ENCODE measurements around the gene CCR4.

Gene CCR4

GRCh38 chr3:32950516-32950915 is 928 bp upstream of the CCR4 start:
- in situ Hi-C loops (cut with MboI; ENCODE audit: low sequenced_read_pairs), result loop anchor here (25.0 kb wide), 1 partner anchor 412 kb away; no protein-coding TSS in a partner anchor

GRCh38 chr3:32952369-32953077 is 1.1 kb downstream of the CCR4 start:
- in situ Hi-C loops (cut with MboI; ENCODE audit: low sequenced_read_pairs), result loop anchor here (25.0 kb wide), 1 partner anchor 410 kb away; no protein-coding TSS in a partner anchor

GRCh38 chr3:32954506-32954905 is 3.1 kb downstream of the CCR4 start:
- in situ Hi-C loops (cut with MboI; ENCODE audit: low sequenced_read_pairs), result loop anchor here (25.0 kb wide), 1 partner anchor 408 kb away; no protein-coding TSS in a partner anchor

GRCh38 chr3:32956750-32957570 is 5.5 kb downstream of the CCR4 start:
- in situ Hi-C loops (cut with MboI; ENCODE audit: low sequenced_read_pairs), result loop anchor here (25.0 kb wide), 1 partner anchor 405 kb away; no protein-coding TSS in a partner anchor

- in situ Hi-C loops (cut with MboI; ENCODE audit: low sequenced_read_pairs), result loop anchor here (25.0 kb wide), 1 partner anchor 404 kb away; no protein-coding TSS in a partner anchor
Observed at GRCh38 chr3:32958509-32958908, 7.1 kb downstream of the CCR4 start.

- in situ Hi-C loops (cut with MboI; ENCODE audit: low sequenced_read_pairs), result loop anchor here (25.0 kb wide), 1 partner anchor 403 kb away; no protein-coding TSS in a partner anchor
Observed at GRCh38 chr3:32959371-32959770, 7.9 kb downstream of the CCR4 start.

- in situ Hi-C loops (cut with MboI; ENCODE audit: low sequenced_read_pairs), result loop anchor here (25.0 kb wide), 1 partner anchor 402 kb away; no protein-coding TSS in a partner anchor
Observed at GRCh38 chr3:32960404-32961170, 9.1 kb downstream of the CCR4 start.

GRCh38 chr3:32961189-32961715 is 9.8 kb downstream of the CCR4 start:
- in situ Hi-C loops (cut with MboI; ENCODE audit: low sequenced_read_pairs), result loop anchor here (25.0 kb wide), 1 partner anchor 401 kb away; no protein-coding TSS in a partner anchor

- in situ Hi-C loops (cut with MboI; ENCODE audit: low sequenced_read_pairs), result loop anchor here (25.0 kb wide), 1 partner anchor 398 kb away; no protein-coding TSS in a partner anchor
Observed at GRCh38 chr3:32963871-32964270, 12.4 kb downstream of the CCR4 start.

GRCh38 chr3:32964781-32965180 is 13.3 kb downstream of the CCR4 start:
- in situ Hi-C loops (cut with MboI; ENCODE audit: low sequenced_read_pairs), result loop anchor here (25.0 kb wide), 1 partner anchor 398 kb away; no protein-coding TSS in a partner anchor

GRCh38 chr3:32965617-32966213 is 14.3 kb downstream of the CCR4 start:
- in situ Hi-C loops (cut with MboI; ENCODE audit: low sequenced_read_pairs), result loop anchor here (25.0 kb wide), 1 partner anchor 397 kb away; no protein-coding TSS in a partner anchor

- in situ Hi-C loops (cut with MboI; ENCODE audit: low sequenced_read_pairs), result loop anchor here (25.0 kb wide), 1 partner anchor 396 kb away; no protein-coding TSS in a partner anchor
Observed at GRCh38 chr3:32966627-32967026, 15.2 kb downstream of the CCR4 start.

GRCh38 chr3:32968166-32968919 is 16.9 kb downstream of the CCR4 start:
- in situ Hi-C loops (cut with MboI; ENCODE audit: low sequenced_read_pairs), result loop anchor here (25.0 kb wide), 1 partner anchor 394 kb away; no protein-coding TSS in a partner anchor

- in situ Hi-C loops (cut with MboI; ENCODE audit: low sequenced_read_pairs), result loop anchor here (25.0 kb wide), 1 partner anchor 393 kb away; no protein-coding TSS in a partner anchor
Observed at GRCh38 chr3:32968920-32969389, 17.5 kb downstream of the CCR4 start.

- in situ Hi-C loops (cut with MboI; ENCODE audit: low sequenced_read_pairs), result loop anchor here (25.0 kb wide), 1 partner anchor 393 kb away; no protein-coding TSS in a partner anchor
Observed at GRCh38 chr3:32969656-32970055, 18.2 kb downstream of the CCR4 start.

- in situ Hi-C loops (cut with MboI; ENCODE audit: low sequenced_read_pairs), result loop anchor here (25.0 kb wide), 1 partner anchor 391 kb away; no protein-coding TSS in a partner anchor
Observed at GRCh38 chr3:32971291-32971690, 19.8 kb downstream of the CCR4 start.

GRCh38 chr3:32972482-32973146 is 21.2 kb downstream of the CCR4 start:
- in situ Hi-C loops (cut with MboI; ENCODE audit: low sequenced_read_pairs), result loop anchor here (25.0 kb wide), 1 partner anchor 390 kb away; no protein-coding TSS in a partner anchor

- in situ Hi-C loops (cut with MboI; ENCODE audit: low sequenced_read_pairs), result loop anchor here (25.0 kb wide), 1 partner anchor 388 kb away; no protein-coding TSS in a partner anchor
Observed at GRCh38 chr3:32973982-32974381, 22.5 kb downstream of the CCR4 start.

All from HL-60/S4 treated with retinoic acid at 250 ng/mL for 4 days and 3 days (cell line).